GM10847 (cell line): Measurements from ENCODE around the gene RASA3.

Experiments used
- POLR2A ChIP-seq: IDR thresholded peaks from 2 replicates; pipeline ENCODE4 v1.6.1; 2011; ENCODE audit not compliant: insufficient read length; ENCODE audit errors: extremely low read depth

The RASA3 gene

DNA sequence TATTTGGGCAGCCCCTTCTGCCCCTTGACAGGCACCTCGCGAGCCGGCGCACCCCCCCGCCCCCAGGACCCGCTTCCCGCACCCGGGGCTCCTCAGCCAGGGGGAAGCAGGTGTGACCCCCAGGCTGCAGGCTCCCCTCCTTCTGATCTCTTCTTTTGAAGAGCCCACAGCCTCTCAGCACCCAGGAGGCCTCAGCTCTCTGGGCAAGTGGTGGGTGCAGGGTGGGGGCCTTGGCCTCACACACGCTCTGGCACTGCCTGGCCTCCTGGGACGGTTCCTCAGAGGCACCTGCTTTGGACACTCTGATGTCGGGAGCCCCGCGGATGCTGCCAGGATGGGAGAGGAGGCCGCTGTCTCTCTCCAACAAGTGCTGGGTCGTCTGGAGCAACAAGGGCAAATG lies 157.0 kb downstream of the RASA3 start:
- TF ChIP-seq POLR2A = no peak

GRCh38 chr13:113974304-113975281 lies 157.8 kb downstream of the RASA3 start:
- no peak for TF ChIP-seq POLR2A

GRCh38 chr13:113973218-113974164 lies 158.9 kb downstream of the RASA3 start, which contains the start of gene C13orf46:
TSS of gene C13orf46 (minus strand) at chr13:113974076. CDS start at chr13:113973997, 79 bp downstream.
- TF ChIP-seq POLR2A = no peak

GRCh38 chr13:113972451-113973217 lies 159.8 kb downstream of the RASA3 start:
- no peak for TF ChIP-seq POLR2A

- TF ChIP-seq POLR2A = no peak
Measured at GRCh38 chr13:113971471-113972231, 160.8 kb downstream of the RASA3 start.

- no peak for TF ChIP-seq POLR2A
Measured at GRCh38 chr13:113970810-113971470, 161.5 kb downstream of the RASA3 start.

- TF ChIP-seq POLR2A = no peak
Measured at GRCh38 chr13:113969973-113970611, 162.3 kb downstream of the RASA3 start.

DNA sequence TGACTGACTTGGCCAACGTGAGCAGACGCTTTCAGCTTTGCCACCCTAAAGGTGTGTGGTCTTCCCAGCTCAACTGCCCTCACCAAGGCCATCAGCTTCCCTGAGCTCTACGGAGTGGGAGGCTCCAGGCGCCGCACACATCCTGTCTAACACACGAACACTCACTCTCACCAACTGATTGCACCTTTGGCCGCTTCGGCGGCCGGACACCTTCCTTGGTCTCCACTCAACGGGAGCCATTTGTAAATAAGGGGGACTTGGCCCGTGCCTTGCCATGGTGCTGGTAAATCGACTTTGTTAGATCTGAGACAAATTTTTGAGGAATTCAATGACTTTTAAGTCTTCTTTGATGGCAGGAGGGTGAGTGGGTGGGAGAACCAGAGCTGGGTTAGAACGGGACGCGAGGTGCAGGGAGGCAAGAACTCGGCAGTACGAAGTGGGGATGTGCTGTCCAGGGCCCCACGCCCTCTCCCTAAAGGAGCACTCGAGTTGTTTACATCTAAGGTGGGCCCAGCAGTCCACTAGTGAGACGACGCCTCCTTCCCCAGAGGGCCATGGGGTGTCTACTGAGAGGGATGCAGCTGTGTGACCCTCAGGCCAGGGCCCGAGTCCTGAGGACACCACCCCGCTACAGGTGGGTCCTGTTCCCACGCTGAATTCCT lies 163.0 kb downstream of the RASA3 start:
- no peak for TF ChIP-seq POLR2A

GRCh38 chr13:113968463-113969310 lies 163.7 kb downstream of the RASA3 start:
- no peak for TF ChIP-seq POLR2A

DNA sequence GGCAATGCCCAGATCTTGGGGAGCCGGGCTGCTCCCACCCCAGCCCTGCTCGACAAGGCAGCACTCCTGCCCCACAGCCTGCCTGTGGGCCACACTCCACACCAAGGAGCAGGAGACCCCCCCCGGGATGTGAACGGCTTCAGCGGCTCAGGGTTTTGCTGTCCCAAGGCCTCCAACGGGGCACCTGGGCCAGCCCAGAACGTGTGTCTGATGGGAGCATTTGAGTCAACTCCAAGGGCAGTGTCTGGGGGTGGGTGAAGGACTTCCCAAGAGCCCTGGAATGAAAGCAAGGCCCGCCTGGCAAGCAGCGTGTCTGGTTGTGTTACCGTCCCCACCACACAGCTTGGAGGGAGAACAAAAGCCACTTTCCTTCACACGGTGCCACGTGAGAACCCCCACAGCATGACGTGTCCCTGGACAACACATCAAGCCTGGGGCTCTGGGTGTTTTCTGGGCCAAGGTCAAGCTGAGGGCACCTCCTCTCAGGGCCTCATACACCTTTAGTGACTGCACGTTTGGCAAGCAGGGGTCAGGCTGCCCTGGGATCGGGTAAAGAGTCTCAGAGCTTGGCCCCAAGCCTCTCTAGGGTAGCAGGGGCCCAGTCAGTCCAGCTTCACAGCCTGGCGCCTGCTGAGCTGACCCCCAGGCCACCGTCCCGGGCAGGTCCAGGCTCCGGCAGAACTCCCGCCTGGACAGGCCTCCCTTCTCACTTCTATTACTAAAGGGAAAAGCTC lies 164.5 kb downstream of the RASA3 start:
- TF ChIP-seq POLR2A = no peak

- no peak for TF ChIP-seq POLR2A
Measured at GRCh38 chr13:113967206-113967720, 165.2 kb downstream of the RASA3 start.
